CD4-positive, alpha-beta T cell treated with Interleukin-4 for 4 hours (primary cell): ENCODE measurements around the gene FGF14.
"Not testable (repeated sequence)": the region's sequence is repeated elsewhere in the genome, so short reads cannot be mapped to it uniquely, and the experiment has no call there.

Experiments
- DNase-seq: peaks from one replicate; pipeline ENCODE4 v3.0.0-alpha.2; 2020

Gene FGF14

GRCh38 chr13:101915755-101916107, 486.1 kb downstream of the FGF14 start:
- DNase-seq = no peak

GRCh38 chr13:101915331-101915730, 486.5 kb downstream of the FGF14 start:
- DNase-seq = no peak

- no peak for DNase-seq
Observed at GRCh38 chr13:101911752-101912151, 490.1 kb downstream of the FGF14 start.

GRCh38 chr13:101903890-101904289, 498.0 kb downstream of the FGF14 start:
- no peak for DNase-seq

- DNase-seq = no peak
Observed at GRCh38 chr13:101898676-101899075, 503.2 kb downstream of the FGF14 start.

- DNase-seq = no peak
Observed at GRCh38 chr13:101896541-101896940, 505.3 kb downstream of the FGF14 start.

- no peak for DNase-seq
Observed at GRCh38 chr13:101893021-101893420, 508.8 kb downstream of the FGF14 start.

- DNase-seq = no peak
Observed at GRCh38 chr13:101892296-101892695, 509.6 kb downstream of the FGF14 start.

- DNase-seq = no peak
Observed at GRCh38 chr13:101881593-101881992, 520.3 kb downstream of the FGF14 start.

GRCh38 chr13:101880581-101880980, 521.3 kb downstream of the FGF14 start:
- no peak for DNase-seq

- no peak for DNase-seq
Observed at GRCh38 chr13:101876951-101877350, 524.9 kb downstream of the FGF14 start.

GRCh38 chr13:101875717-101876393, 526.0 kb downstream of the FGF14 start:
- no peak for DNase-seq

- DNase-seq = no peak
Observed at GRCh38 chr13:101875091-101875490, 526.8 kb downstream of the FGF14 start.

GRCh38 chr13:101869553-101869952, 532.3 kb downstream of the FGF14 start:
- DNase-seq = no peak

GRCh38 chr13:101868585-101869469, 533.0 kb downstream of the FGF14 start:
- no peak for DNase-seq

GRCh38 chr13:101866889-101867581, 534.8 kb downstream of the FGF14 start:
- DNase-seq = no peak

GRCh38 chr13:101858860-101859259, 543.0 kb downstream of the FGF14 start:
- no peak for DNase-seq

- no peak for DNase-seq
Observed at GRCh38 chr13:101846701-101847100, 555.1 kb downstream of the FGF14 start.

GRCh38 chr13:101846249-101846648, 555.6 kb downstream of the FGF14 start:
- DNase-seq = no peak

- DNase-seq = no peak
Observed at GRCh38 chr13:101845245-101846020, 556.4 kb downstream of the FGF14 start.

GRCh38 chr13:101841698-101842097, 560.1 kb downstream of the FGF14 start:
- no peak for DNase-seq

- DNase-seq = no peak
Observed at GRCh38 chr13:101838323-101838722, 563.5 kb downstream of the FGF14 start.

GRCh38 chr13:101837778-101838177, 564.1 kb downstream of the FGF14 start:
- DNase-seq = not testable (repeated sequence)
